GM23338 (cell line): ENCODE measurements around the gene SLC35B4.

ENCODE experiments used
- CREB1 ChIP-seq: fragments of 250-450 bp; sonication (Bioruptor Pico); IDR thresholded peaks from 2 replicates; pipeline ENCODE4 v1.5.0; 2020; ENCODE audit warnings: low read depth, mild to moderate bottlenecking, moderate library complexity
- EZH2 ChIP-seq: fragments of 200-600 bp; sonication (generic); IDR thresholded peaks from one replicate; pipeline ENCODE4 v1.8.0; 2017; ENCODE audit warnings: antibody characterized with exemption, mild to moderate bottlenecking, low read depth; ENCODE audit not compliant: unreplicated experiment
- EZH2phosphoT487 ChIP-seq: fragments of 200-600 bp; sonication (generic); IDR thresholded peaks from one replicate; pipeline ENCODE4 v1.8.1; 2018; ENCODE audit warnings: antibody characterized with exemption; ENCODE audit not compliant: unreplicated experiment
- POLR2AphosphoS5 ChIP-seq: IDR thresholded peaks from 2 replicates; pipeline ENCODE4 v1.6.1; 2016; ENCODE audit warnings: antibody characterized with exemption, low read depth
- REST ChIP-seq: IDR thresholded peaks from one replicate; pipeline ENCODE4 v1.6.1; 2018; ENCODE audit warnings: antibody characterized with exemption; ENCODE audit not compliant: unreplicated experiment
- TF ChIP-seq, protein P1 (sequence below), 2 experiments: fragments of 200-600 bp in 1 of 2; sonication (generic) in 1 of 2; conservative IDR thresholded peaks; 2 replicates each; pipeline versions ENCODE4 v1.5.1 to v1.6.1; 2016 to 2017; ENCODE audit warnings: antibody characterized with exemption in 2 of 2, low read depth in 2 of 2, mild to moderate bottlenecking in 2 of 2, moderate library complexity in 1 of 2

- TF ChIP-seq, protein P1, sequence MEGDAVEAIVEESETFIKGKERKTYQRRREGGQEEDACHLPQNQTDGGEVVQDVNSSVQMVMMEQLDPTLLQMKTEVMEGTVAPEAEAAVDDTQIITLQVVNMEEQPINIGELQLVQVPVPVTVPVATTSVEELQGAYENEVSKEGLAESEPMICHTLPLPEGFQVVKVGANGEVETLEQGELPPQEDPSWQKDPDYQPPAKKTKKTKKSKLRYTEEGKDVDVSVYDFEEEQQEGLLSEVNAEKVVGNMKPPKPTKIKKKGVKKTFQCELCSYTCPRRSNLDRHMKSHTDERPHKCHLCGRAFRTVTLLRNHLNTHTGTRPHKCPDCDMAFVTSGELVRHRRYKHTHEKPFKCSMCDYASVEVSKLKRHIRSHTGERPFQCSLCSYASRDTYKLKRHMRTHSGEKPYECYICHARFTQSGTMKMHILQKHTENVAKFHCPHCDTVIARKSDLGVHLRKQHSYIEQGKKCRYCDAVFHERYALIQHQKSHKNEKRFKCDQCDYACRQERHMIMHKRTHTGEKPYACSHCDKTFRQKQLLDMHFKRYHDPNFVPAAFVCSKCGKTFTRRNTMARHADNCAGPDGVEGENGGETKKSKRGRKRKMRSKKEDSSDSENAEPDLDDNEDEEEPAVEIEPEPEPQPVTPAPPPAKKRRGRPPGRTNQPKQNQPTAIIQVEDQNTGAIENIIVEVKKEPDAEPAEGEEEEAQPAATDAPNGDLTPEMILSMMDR (conservative IDR thresholded peaks at IDR 0.05; ENCODE audit: low read depth in 2 of 2), result peak; percentile 54 to 78
- TF ChIP-seq CREB1 (CRISPR knock-in tag), result no peak
- TF ChIP-seq EZH2phosphoT487, result no peak
- TF ChIP-seq POLR2AphosphoS5, result no peak
- TF ChIP-seq EZH2, result no peak
- no peak for TF ChIP-seq REST
Observed at GRCh38 chr7:134255814-134256213, 60.9 kb downstream of the SLC35B4 start.
